Measurements from ENCODE around the gene RERG.
A peak's percentile ranks its signal among the peaks of the same experiment; 100 is the strongest.

Gene RERG

DNA sequence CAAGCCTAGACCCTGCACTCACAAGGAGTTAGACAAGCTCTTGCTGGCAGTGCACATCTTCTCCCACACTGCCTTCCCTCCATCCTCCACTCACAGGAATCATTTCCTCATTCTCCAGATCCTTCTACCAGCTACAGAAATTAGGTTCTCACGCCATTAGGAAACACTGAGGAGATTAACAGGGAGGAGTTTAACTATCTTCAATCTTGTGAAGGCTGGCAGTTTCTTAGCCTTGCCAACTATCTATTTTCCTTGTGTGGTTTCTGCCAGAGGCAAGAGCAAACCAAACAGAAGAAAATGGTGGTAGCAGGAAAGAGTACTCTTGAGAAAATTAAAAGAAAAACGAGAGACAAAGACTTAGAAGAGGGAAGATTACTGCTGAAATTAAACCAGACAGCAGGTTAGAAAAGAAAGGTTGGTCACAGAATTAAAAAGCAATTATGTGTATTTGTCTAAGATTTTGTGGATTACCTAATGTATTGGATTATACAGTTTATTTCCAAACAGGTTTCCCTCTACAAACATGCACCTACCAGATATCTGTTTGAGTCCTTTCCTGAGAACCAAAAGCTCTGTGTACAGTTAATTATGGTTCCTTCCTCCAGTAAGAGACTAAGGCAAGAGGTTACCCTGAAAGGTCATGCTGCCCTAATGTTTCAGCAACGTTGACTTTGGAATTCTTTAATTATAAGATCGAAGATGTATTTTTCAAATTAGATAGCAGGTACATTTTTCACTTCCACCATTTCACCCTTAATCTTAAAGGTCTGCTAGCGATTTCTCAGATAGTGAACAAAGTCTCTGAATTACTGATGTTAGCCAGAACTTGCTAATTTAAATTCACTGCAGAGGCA, 5.0 kb downstream of the RERG start:
- no peak for DNase-seq

DNA sequence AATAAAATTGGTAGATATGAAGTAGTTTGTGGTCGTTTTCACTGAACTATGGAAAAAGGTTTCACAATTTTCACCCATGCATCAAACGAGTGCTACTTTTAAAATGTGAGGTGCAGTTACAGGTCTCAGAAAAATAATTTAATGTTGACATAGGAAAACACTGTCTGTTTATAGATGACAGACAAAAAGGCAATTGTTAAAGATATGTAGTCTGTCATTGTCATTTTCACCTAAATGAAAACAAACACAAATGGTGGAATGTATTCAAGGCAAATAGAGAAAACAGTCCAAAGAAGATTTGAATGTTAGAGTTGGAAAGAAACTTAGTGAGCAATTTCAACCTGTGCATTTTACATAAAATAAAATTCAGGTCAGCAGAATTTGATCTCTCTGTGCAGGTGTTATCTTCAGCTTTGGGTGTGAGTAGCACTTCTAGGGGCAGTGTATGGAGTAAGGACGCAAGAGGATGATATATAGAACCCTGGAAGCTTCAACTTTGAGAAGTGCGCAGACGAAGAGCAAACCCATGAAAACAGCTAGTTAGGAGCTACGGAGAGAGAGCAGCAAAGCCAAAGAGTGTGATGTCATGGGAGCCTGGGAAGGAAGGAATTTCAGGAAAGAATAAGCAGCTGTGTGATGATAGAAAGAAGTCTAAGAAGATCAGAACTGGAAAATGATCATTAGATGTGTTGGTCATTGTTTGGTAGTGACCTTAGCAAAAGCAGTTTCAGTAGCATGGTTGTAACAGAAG, 6.2 kb downstream of the RERG start:
- no peak for DNase-seq

DNA sequence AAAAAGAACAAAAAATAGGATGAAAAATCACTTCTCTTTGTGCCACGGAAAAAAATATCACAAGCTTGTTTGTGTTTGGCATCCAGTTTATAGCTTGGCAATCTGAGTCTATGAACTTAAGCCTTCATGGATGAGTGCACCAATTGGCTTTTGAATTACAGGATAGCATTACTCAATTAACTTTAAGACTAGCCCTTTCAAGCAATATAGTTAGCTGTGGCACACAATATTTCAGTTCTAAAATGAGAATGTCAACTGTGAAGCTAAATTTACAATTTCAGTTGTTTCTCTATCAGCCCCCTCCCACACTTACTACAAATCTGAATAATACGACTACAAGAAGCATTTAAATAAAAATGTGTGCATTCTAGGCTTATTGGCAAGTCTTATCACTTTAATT, 8.3 kb downstream of the RERG start:
- DNase-seq, result peak; percentile 23

DNA sequence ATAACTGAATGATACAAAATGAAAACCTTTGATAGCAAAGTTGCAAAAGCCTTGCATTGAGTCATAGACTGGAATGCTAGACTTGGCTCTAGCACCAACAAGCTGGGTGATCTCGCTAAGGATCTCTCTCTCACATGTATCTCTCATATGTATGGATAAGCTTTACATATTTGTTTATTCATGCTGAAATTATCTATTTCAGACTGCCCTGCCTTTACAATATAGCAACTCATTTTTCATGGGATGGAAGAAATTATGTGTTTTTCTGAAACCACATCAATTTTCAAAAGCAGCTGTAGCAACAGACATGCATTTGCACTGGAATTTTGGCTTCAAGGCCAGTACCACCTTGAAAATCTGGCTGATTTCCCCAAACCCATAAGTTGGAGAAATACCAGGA, 11.4 kb downstream of the RERG start:
- no peak for DNase-seq

DNA sequence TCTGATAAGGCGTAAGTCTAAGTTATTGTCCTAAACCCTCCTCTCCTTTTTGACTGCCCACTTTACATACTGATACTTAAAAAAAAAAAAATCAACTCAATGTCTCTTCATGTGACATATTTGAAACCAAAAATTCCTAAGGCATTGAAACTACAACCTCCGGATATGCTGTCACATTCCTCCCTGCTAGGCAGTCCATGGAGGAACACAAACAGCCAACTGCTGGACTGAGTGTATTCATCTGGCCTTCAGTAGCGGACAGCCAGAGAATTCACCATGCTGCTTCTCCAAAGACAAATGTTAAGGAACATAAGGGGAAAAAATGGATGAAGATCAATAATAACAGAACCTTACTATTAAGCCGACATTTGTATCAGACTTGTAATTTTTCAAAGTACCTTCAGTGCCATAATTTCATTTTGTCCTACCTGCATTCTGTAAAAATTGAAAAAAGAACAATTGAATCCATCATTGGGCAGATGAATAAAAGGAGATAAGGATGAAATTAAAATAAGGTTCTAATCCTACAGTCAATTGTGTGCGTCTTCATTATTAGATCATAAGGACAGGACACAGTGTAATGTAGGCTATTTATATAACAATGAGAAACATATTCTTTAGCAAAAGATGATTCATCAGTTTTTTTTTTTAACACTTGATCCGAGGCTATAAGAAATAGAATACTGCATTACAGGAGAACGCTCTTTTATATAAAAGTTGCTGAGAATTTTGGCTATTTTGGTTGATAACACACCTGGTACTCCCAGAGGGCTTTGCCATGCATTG, 12.2 kb downstream of the RERG start:
- no peak for DNase-seq

DNA sequence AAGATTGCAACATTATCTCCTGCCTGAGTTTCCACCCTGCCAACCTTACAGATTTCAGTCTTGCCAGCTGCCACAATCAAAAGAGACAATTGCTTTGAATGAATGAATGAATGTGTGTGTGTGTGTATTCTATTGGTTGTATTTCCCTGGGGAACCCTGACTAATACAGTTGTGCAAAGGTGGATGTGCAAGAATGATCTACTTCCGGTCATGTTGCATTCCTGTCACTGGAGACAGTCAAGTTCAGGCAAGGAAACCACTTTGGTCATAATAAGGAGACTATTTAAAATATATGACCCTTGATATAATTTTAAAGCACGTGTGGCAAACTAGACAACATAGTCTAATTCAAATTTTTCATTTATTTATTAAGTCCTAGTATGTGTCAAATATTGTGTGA, 13.1 kb downstream of the RERG start:
- no peak for DNase-seq

DNA sequence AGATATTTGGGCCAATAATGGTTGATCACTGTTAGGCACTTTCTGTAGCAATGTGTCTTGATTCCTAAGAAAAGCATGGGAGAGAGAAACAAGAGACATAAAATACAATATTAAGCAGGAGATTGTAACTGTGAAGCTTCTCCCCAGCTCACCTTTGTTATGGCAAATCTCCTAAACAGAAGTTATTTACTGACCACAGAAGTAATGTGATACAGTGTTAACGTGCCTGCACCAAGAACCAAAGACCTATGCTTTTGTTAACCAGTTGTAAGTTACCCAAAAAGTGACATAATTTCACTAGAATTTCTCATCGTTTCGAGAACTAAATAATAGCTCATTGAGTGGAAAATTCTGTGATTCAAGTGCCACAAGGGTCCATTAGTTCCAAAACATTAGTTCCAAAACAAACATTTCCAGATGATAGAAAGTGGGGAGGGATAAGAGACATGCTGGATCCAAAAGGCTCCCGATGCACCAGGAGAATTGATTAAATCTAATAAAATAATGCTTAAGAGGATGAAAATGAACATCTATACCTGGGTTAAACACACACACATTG, 14.3 kb downstream of the RERG start:
- DNase-seq, result no peak

DNA sequence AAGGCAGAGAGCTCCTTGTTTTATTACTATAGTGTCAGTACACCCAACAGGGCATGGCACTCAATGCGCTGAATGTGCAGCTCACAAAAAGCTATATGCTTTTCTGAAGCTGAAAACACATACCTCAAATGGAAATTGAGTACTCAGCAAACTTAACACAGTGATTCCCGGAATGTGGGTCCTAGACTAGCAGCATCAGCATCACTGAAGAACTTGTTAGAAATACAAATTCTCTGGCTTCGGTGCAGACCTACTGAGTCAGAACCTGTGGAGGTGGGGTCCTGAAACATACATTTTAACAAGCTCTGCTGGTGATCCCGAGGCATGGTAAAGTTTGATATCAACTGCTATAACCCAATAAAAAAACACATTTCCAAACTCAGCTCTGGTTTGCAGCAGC, 14.9 kb downstream of the RERG start:
- no peak for DNase-seq

DNA sequence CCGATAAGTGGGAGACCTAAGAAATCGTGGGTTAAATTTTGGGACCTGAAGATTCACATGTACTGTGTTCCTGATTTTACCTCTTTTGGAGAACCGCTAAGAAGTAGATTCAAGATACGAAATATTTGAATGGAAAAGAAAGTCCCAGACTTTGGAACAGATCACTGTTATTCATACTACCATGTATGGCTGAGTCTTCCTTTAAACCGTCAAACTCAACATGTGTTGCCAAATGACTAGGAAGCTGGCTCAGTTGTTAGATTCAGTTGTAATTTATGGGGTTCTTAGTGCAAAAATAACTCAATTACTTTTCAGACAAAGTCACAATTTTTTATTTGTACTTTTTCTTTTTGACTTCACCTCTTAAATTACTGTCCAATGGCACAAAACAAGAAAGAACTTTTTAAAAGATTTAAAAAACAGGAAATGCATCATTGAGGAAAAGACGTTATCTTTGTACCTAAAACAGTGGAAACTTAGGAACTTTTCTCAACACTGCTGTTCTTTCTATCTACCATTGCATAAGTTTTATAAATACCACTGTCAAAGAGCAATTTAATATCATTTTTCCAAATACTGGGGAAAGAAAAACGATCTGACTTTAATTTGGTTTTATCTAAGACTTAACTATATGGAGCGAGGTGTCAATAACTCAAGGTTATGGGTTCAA, 15.7 kb downstream of the RERG start:
- no peak for DNase-seq

DNA sequence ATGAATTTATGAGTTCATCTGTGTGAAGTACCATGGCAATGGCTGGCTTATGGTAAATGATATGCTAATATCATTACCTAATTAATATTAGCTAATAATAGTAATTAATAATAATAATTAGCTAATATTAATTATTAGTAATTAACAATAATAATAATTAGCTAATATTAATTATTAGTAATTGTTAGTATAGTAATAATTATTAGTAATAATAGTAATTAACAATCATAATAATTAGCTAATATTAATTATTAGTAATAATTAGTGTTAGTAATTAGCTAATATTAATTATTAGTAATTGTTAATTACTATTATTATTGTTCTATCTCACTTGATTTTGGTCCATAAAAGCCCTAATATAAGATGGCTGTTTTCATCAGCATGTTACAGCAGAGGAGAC, 19.8 kb downstream of the RERG start:
- no peak for DNase-seq

DNA sequence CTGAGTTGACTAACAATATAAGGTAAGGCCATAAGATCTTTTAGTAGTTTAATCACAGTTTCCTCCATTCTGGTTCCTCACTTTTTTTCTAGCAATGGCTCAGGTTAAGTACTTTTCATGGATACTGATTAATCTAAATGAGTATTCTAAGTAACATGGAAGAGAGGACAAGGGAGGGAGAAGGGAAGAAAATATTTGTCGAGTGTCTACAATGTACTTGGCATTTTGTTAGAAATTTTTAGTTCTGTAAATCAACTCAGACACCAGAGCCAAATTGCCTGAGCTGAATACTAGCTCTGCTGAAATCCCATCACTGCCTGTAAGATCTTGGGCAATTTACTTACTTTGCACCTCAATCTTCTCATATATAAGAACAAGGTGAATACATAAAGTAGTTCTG, 20.2 kb downstream of the RERG start:
- no peak for DNase-seq

DNA sequence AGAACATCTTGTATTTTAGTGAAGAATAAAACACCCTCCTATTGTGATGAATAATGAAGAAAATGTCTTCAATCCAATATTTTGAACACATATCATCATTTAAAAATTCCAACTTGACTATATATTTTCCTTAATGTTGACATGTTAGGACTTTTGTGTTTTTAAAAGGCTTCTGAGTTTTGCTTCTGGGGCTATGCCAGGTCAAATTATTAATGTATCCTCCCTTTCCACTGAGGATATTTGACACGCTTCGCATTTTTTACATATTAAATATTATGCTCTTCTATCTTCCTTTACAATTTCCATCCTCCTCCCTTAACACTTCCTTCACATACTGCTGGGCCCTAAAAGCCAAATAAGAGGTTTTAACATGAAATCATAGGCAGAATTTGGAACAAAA, 20.6 kb downstream of the RERG start:
- no peak for DNase-seq

DNA sequence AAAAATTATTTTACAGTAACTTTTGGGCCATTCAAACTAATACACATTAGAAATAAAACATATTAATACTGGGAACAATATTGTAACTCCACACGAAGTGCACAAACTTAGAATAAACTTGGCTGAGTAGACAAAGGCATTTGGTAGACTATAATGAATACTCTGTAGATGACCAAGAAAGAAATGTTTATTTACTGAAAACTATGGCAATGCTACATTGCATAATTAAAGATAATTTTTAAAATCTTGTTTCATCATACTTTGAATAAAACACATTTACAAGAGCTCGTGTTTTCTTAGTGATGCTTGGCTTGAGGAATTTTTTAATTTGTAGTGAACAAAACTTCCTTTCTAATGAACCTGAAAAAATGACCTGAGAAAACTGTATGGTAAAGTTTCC, 21.3 kb downstream of the RERG start:
- no peak for DNase-seq

DNA sequence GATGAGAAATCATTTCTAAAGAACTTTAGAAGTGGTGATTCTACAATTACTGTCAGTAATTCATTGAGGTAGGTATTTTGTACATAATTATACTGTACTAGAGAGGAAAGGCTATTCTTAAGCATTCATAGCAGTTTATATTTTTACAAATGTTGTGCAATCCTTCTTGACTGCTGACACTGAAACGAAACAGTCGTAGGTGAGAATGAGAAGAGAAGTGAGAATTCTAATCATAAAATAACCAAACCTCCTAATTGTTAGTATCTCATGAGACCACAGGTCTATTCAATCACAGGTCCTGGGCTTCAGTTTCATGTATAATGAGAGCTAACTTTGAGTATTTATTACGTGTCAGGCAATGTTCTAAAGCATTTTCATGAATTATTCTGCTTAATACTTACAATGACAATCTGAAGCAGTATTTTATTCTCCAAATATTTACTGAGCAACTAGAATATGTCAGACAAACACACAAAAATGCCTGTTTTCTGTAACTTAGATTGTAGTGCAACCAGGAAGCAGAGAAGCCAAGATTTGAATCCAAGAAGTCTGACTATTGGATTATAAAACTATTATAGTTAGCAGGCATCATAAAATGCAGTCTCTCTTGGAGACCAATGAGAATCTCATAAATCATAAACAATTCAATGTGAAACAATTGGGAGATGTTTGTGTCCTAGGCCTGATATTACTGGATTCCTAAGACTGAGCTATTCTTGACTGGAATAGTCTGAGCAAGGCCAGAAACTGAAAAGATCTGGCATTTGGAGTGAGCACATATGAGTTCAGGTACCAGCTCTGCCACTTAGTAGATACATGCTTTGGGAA, 24.3 kb downstream of the RERG start:
- no peak for DNase-seq

DNA sequence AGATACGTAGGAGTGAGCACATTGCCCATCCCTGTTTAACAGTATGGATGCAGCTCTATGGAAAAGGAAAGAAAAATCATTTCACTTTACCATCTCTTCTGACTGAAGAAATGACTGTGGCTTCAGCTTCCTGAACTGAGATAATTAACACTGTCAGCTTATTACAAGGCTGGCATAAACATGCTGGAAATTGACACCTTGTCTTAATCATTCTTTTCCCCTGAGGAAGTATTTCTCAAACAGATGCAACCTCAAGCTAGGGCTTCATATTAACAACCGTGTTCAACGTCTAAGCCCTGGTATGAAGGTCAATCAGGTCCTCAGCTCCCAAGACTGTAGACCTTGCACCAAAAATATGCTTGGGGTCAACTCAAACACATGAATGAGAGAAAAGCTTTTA, 25.0 kb downstream of the RERG start:
- DNase-seq, result no peak

DNA sequence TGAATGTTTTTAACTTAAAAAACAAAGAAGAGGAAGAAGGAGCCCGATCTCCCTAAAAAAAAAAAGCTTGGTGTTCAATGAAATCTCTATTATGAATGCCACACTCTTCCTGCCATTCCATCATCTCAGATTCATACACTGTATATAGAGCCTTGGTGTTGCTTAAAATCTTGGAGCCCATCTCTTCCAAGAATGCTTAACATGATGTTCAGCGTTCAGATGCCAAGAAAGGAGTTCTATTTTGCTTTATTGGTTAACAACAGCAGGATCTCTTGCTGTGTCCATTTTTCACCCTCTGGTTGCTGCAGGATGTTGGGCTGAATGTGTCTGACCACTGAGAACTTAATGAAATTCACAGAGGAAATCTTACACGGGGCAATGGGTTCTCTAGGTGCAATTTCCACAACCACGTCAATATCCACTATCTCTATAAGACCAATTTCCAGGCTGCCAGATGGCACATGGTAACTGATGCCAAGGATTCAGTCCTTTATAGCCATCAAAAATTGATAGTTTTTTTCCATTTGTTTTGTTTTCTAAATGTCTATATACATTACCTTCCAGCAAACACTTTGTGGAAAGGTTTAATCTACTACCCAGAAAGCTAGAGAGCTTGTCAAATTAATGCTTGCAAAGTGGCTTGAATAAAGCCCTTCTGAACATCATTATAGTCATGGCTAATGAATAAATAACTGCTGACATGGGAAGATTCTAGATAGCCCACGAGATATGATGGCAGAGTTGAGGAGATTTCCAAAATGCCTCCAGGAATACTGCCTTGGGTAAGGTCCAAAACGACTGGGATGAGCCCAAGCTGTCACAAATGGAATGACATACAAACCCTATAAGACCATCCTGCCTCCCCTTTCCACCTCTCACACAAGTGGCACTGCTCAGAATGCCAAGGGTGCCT, 26.5 kb downstream of the RERG start:
- no peak for DNase-seq

DNA sequence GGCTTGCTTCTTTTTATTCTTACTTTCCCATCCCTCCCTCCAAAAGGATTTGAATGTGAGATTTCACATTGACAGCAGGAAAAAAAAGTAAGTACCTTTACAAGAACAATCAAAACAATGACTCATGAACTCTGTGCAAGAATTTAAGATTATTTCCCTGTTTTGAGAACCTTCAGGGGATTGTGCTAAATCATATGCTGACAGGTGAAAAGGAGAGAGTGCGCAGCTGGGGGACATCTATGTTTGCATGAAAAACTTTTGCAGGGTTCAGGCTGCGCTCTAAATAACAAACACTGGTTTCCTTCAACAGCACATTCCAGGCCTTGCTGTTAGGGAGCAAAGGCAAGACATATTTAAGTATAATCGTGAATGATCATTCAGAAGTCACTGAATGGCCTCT, 27.3 kb downstream of the RERG start:
- no peak for DNase-seq

DNA sequence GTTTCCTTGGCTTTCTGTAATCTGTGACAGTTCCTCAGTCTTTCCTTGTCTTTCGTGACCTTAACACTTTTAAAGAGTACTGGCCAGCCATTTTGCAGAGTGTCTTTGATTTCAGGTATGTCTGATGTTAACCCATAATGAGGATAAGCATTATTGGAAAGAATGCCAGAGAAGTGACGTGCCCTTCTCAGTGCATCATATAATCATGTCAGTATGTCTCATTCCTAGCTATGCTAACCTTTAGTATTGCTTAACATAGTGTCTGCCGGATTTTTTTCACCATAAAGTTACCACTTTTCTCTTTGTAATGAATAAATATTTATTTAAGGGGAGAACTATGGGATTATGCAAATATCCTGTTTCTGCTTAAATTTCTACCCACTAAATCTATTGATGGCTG, 28.5 kb downstream of the RERG start:
- no peak for DNase-seq

DNA sequence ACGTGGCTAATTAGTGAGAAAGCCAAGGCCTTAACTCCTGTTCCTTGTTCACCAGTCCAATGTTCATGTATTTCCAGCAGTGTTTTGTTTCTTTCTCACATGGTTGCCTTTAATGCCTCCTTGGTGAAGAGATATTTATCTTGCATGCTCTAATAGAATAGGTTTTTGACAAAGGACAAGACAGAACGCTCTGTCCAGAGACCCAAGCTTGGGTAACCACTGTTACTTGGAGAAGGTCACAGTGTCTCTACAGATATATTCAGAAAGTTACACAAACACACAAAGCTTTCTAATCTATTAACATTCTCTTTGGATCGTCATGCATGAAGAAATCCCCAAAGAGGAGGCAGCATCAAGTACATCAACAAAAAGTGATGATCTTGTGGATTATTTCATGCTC, 33.1 kb downstream of the RERG start:
- no peak for DNase-seq

DNA sequence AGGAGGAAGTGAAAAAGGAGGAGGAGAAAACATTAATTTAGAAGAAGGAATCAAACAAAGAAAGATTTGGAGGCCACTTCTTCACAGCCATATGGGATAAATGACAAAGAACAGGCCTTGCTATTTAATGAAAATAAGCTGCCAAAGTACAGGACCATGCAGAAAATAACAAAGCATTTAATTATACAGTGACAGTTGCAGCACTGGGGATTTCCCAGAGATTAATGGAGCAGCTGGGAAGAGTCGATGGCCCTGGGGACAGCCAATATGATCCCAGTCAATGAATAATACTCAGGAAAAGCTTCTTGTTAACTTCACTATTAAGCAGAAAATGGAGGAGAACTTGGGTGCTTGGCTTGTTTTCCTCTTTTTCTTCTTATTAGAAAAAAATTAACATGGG, 34.6 kb downstream of the RERG start:
- no peak for DNase-seq

DNA sequence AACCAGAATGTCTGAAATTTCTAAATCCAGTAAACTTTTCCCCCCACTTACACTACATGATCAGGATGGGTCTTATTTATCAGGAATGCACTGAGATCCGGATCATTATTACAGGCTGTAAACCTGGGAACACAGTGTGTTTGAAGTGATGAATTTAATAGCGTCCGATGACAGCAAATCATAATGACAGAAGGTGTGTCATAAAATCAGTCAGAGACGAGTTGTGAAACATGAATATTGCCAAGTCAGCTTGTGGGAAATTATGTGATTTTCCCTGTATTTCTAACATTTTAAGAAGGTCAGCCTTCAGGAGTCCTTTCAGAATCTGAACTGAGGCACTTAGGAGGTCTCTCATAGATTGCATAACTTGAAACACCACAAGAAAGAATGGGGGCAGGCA, 36.7 kb downstream of the RERG start:
- DNase-seq, result no peak
